ENCODE measurements around the gene TSPAN4.

TSPAN4 gene

GRCh38 chr11:821512-822371 lies 20.9 kb upstream of the TSPAN4 start:
- FAIRE-seq (no peak), DNase-seq (ENCODE audit: insufficient read length, low spot score) (no peak)

- FAIRE-seq (no peak), DNase-seq (ENCODE audit: insufficient read length, low spot score) (no peak)
These were observed 19.0 kb upstream of the TSPAN4 start for GRCh38 chr11:823441-824291.

- FAIRE-seq, result no peak
- DNase-seq (ENCODE audit: insufficient read length, low spot score), result no peak
These were observed 18.3 kb upstream of the TSPAN4 start for GRCh38 chr11:824292-824880.

GRCh38 chr11:824942-825341 lies 17.7 kb upstream of the TSPAN4 start:
- FAIRE-seq, result no peak
- DNase-seq (ENCODE audit: insufficient read length, low spot score), result no peak

GRCh38 chr11:825366-826226 lies 17.1 kb upstream of the TSPAN4 start:
- DNase-seq (ENCODE audit: insufficient read length, low spot score) (no peak), FAIRE-seq (no peak)

- FAIRE-seq (peak; percentile 68), DNase-seq (ENCODE audit: insufficient read length, low spot score) (no peak)
These were observed 16.4 kb upstream of the TSPAN4 start for GRCh38 chr11:826227-826621.

GRCh38 chr11:826836-827145 lies 15.9 kb upstream of the TSPAN4 start:
- FAIRE-seq (peak; percentile 88), DNase-seq (ENCODE audit: insufficient read length, low spot score) (no peak)

- FAIRE-seq, result peak; percentile 84
- no peak for DNase-seq (ENCODE audit: insufficient read length, low spot score)
These were observed 15.3 kb upstream of the TSPAN4 start for GRCh38 chr11:827146-827896.

GRCh38 chr11:827897-828192 lies 14.8 kb upstream of the TSPAN4 start, which contains the start of gene CRACR2B:
CRACR2B (plus strand) TSS chr11:827919; CDS start chr11:828608, 689 bp downstream.
- FAIRE-seq, result no peak
- DNase-seq (ENCODE audit: insufficient read length, low spot score), result no peak

GRCh38 chr11:828506-829175 lies 14.0 kb upstream of the TSPAN4 start:
- DNase-seq (ENCODE audit: insufficient read length, low spot score) (no peak), FAIRE-seq (no peak)

GRCh38 chr11:829176-829846 lies 13.3 kb upstream of the TSPAN4 start:
- FAIRE-seq, result peak; percentile 51
- DNase-seq (ENCODE audit: insufficient read length, low spot score), result no peak

GRCh38 chr11:829847-830294 lies 12.8 kb upstream of the TSPAN4 start:
- DNase-seq (ENCODE audit: insufficient read length, low spot score) (no peak), FAIRE-seq (no peak)

- FAIRE-seq, result peak; percentile 86
- peak; percentile 83 for DNase-seq (ENCODE audit: insufficient read length, low spot score)
These were observed 12.1 kb upstream of the TSPAN4 start for GRCh38 chr11:830295-831117.

GRCh38 chr11:831118-831864 lies 11.4 kb upstream of the TSPAN4 start:
- no peak for DNase-seq (ENCODE audit: insufficient read length, low spot score)

GRCh38 chr11:831961-832528 lies 10.6 kb upstream of the TSPAN4 start:
- no peak for FAIRE-seq
- DNase-seq (ENCODE audit: insufficient read length, low spot score), result no peak

More at GRCh38 chr11:831118-831864, 11.4 kb upstream of the TSPAN4 start:
- no peak for FAIRE-seq

GRCh38 chr11:832529-833113 lies 10.0 kb upstream of the TSPAN4 start, which contains the start of gene CD151:
CD151 (plus strand) TSS chr11:832952; CDS start chr11:836070, 3,118 bp downstream.
- peak; percentile 87 for DNase-seq (ENCODE audit: insufficient read length, low spot score)
- FAIRE-seq, result no peak
